Tibial nerve (tissue), 4 donors: ENCODE measurements around the gene ZNRF3. TPM values are rescaled to one million over a fixed set of nuclear protein-coding genes. Genes with fewer than 3 reads are reported as not detected.

Source experiments
- DNase-seq, 2 donors: peaks; one replicate each; pipeline ENCODE4 v3.0.0-alpha.2; 2019; ENCODE audit warnings: low spot score in 2 of 2
- H3K27ac ChIP-seq, 4 donors: fragments of 200-600 bp; sonication (generic) in 3 of 4; one replicate each; pipeline ENCODE4 v1.5.1; 2017 to 2019; ENCODE audit warnings: mild to moderate bottlenecking in 1 of 4
- H3K27me3 ChIP-seq, 2 donors: fragments of 200-600 bp; sonication (generic) in 1 of 2; one replicate each; pipeline versions ENCODE4 v1.5.1 to v1.6.0; 2017 to 2019
- H3K36me3 ChIP-seq, 3 donors: fragments of 200-600 bp; sonication (generic); one replicate each; pipeline ENCODE4 v1.5.1; 2018 to 2019
- H3K4me1 ChIP-seq, 4 donors: fragments of 200-600 bp; sonication (generic) in 3 of 4; one replicate each; pipeline ENCODE4 v1.5.1; 2017 to 2019
- H3K4me3 ChIP-seq, 4 donors: fragments of 200-600 bp; sonication (generic) in 3 of 4; one replicate each; pipeline ENCODE4 v1.5.1; 2017 to 2019; ENCODE audit warnings: mild to moderate bottlenecking in 1 of 4, moderate library complexity in 1 of 4
- H3K9me3 ChIP-seq, 4 donors: fragments of 200-600 bp; sonication (generic) in 3 of 4; one replicate each; pipeline ENCODE4 v1.5.1; 2017 to 2019
- CTCF ChIP-seq, 5 experiments: fragments of 200-600 bp in 3 of 5; fragments of 450-650 bp in 2 of 5; sonication (generic) in 3 of 5; IDR thresholded peaks; one replicate each; pipeline ENCODE4 v1.5.1; 2016 to 2019; ENCODE audit warnings: antibody characterized with exemption in 5 of 5, mild to moderate bottlenecking in 3 of 5, moderate library complexity in 2 of 5
- EP300 ChIP-seq, 2 donors: sonication (generic); formaldehyde crosslinking; IDR thresholded peaks; one replicate each; pipeline ENCODE4 v1.6.1; 2017; ENCODE audit warnings: antibody characterized with exemption in 2 of 2, mild to moderate bottlenecking in 1 of 2
- POLR2A ChIP-seq, 2 donors: fragments of 450-650 bp; IDR thresholded peaks; one replicate each; pipeline ENCODE4 v1.6.1; 2017; ENCODE audit warnings: antibody characterized with exemption in 2 of 2, mild to moderate bottlenecking in 2 of 2, moderate library complexity in 2 of 2
- WGBS, 2 donors: methylation state at CpG; one replicate each; pipeline ENCODE4 v1.1.5; 2018; 5-methylcytosine and 5-hydroxymethylcytosine counted together
- total RNA-seq, 4 donors: library from RNA; depleted of rRNA; stranded (reverse); fragments of >200 nt; gene quantifications; one replicate each; pipeline ENCODE4 v1.1.0, GENCODE V29; 2016

The ZNRF3 gene
- total RNA-seq, 4 donors from 2014 or later = 18.0 to 37.9 (median 23.5) TPM

GRCh38 chr22:28999510-28999909, 116.1 kb downstream of the ZNRF3 start:
- WGBS, 2 donors = 81 to 86% methylated on average over 7 of the region's 7 CpGs

GRCh38 chr22:28999919-29000556, 116.7 kb downstream of the ZNRF3 start:
- Histone ChIP-seq H3K4me3 (no peak overlapping the region), H3K9me3 (no peaks in the 10 kb centered on the region), H3K4me1 (peaks cover 0 to 35% (median 2%) of the 10 kb centered on the region in 4 donors), H3K27ac (peak overlapping the region in 2 of 4 donors; percentile 23), H3K27me3 (no peaks in the 10 kb centered on the region), H3K36me3 (no peaks in the 10 kb centered on the region)
- WGBS, 2 donors = 35 to 37% methylated on average over 1 of the region's 1 CpG
- DNase-seq = no peak
- TF ChIP-seq EP300 (IDR thresholded peaks at IDR 0.05) (no peak), CTCF (IDR thresholded peaks at IDR 0.05) (no peak), POLR2A (IDR thresholded peaks at IDR 0.05) (no peak)

More at GRCh38 chr22:28999510-28999909, 116.1 kb downstream of the ZNRF3 start:
- no peaks in the 10 kb centered on the region for H3K9me3 ChIP-seq
- no peak overlapping the region for H3K4me3 ChIP-seq
- no peaks in the 10 kb centered on the region for H3K27me3 ChIP-seq
- peaks cover 0 to 30% (median 1%) of the 10 kb centered on the region in 4 donors for H3K4me1 ChIP-seq
- no peak for DNase-seq
- TF ChIP-seq POLR2A (IDR thresholded peaks at IDR 0.05) = no peak
- no peak for TF ChIP-seq CTCF (IDR thresholded peaks at IDR 0.05)
- TF ChIP-seq EP300 (IDR thresholded peaks at IDR 0.05) = no peak
- no peaks in the 10 kb centered on the region for H3K36me3 ChIP-seq
- H3K27ac ChIP-seq = peak overlapping the region in 2 of 4 donors; percentile 23

GRCh38 chr22:29000641-29001040, 117.3 kb downstream of the ZNRF3 start:
- TF ChIP-seq POLR2A (IDR thresholded peaks at IDR 0.05) (no peak), CTCF (IDR thresholded peaks at IDR 0.05) (no peak)
- WGBS, 2 donors = 91 to 92% methylated on average over 5 of the region's 5 CpGs

GRCh38 chr22:29002603-29003002, 119.2 kb downstream of the ZNRF3 start:
- WGBS, 2 donors = 94 to 98% methylated on average over 4 of the region's 4 CpGs
- H3K27ac ChIP-seq = no peak overlapping the region

More at GRCh38 chr22:29000641-29001040, 117.3 kb downstream of the ZNRF3 start:
- Histone ChIP-seq H3K4me1 (peaks cover 0 to 41% (median 2%) of the 10 kb centered on the region in 4 donors), H3K9me3 (no peaks in the 10 kb centered on the region), H3K27me3 (no peaks in the 10 kb centered on the region), H3K27ac (no peak overlapping the region), H3K36me3 (no peaks in the 10 kb centered on the region), H3K4me3 (no peak overlapping the region)
- no peak for DNase-seq

More at GRCh38 chr22:29002603-29003002, 119.2 kb downstream of the ZNRF3 start:
- no peak overlapping the region for H3K4me3 ChIP-seq
- H3K9me3 ChIP-seq = no peaks in the 10 kb centered on the region
- TF ChIP-seq CTCF (IDR thresholded peaks at IDR 0.05) (no peak), POLR2A (IDR thresholded peaks at IDR 0.05) (no peak), EP300 (IDR thresholded peaks at IDR 0.05) (no peak)
- no peak for DNase-seq
- H3K27me3 ChIP-seq = no peaks in the 10 kb centered on the region
- H3K36me3 ChIP-seq = no peaks in the 10 kb centered on the region
- H3K4me1 ChIP-seq = peaks cover 0 to 43% (median 2%) of the 10 kb centered on the region in 4 donors
